ENCODE results near the gene GPAM.

Gene GPAM

GRCh38 chr10:112126901-112127300 is 56.7 kb downstream of the GPAM start:
- no peaks in the 10 kb centered on the region for H4K20me1 ChIP-seq (ENCODE audit: insufficient read depth)
- no peak overlapping the region for H3K4me3 ChIP-seq (IDR thresholded peaks at IDR 0.05; ENCODE audit: insufficient read depth, low read depth, low read length)
- no peaks in the 10 kb centered on the region for H3K4me1 ChIP-seq (ENCODE audit: low read depth, poor library complexity, severe bottlenecking)
- no peak overlapping the region for H3K27ac ChIP-seq
- no peak overlapping the region for H3K9ac ChIP-seq
- TF ChIP-seq CTCF (conservative IDR thresholded peaks at IDR 0.05; ENCODE audit: low read depth, low read length), result no peak
- no peaks in the 10 kb centered on the region for H3K79me2 ChIP-seq (ENCODE audit: insufficient read depth, low read depth)
- H2AFZ ChIP-seq (ENCODE audit: low read depth), result no peak overlapping the region
- H3K4me2 ChIP-seq, result no peak overlapping the region
- no peaks in the 10 kb centered on the region for H3K27me3 ChIP-seq (ENCODE audit: insufficient read depth, low read depth)
- H3K36me3 ChIP-seq (ENCODE audit: insufficient read depth), result no peaks in the 10 kb centered on the region

- Histone ChIP-seq H3K9ac (no peak overlapping the region), H3K27ac (no peak overlapping the region), H3K4me1 (ENCODE audit: low read depth, poor library complexity, severe bottlenecking) (no peaks in the 10 kb centered on the region), H4K20me1 (ENCODE audit: insufficient read depth) (no peaks in the 10 kb centered on the region), H3K4me3 (IDR thresholded peaks at IDR 0.05; ENCODE audit: insufficient read depth, low read depth, low read length) (no peak overlapping the region), H2AFZ (ENCODE audit: low read depth) (no peak overlapping the region), H3K36me3 (ENCODE audit: insufficient read depth) (no peaks in the 10 kb centered on the region), H3K4me2 (no peak overlapping the region), H3K27me3 (ENCODE audit: insufficient read depth, low read depth) (no peaks in the 10 kb centered on the region), H3K79me2 (ENCODE audit: insufficient read depth, low read depth) (no peaks in the 10 kb centered on the region)
- no peak for TF ChIP-seq CTCF (conservative IDR thresholded peaks at IDR 0.05; ENCODE audit: low read depth, low read length)
Observed at GRCh38 chr10:112126172-112126571, 57.4 kb downstream of the GPAM start.

DNA sequence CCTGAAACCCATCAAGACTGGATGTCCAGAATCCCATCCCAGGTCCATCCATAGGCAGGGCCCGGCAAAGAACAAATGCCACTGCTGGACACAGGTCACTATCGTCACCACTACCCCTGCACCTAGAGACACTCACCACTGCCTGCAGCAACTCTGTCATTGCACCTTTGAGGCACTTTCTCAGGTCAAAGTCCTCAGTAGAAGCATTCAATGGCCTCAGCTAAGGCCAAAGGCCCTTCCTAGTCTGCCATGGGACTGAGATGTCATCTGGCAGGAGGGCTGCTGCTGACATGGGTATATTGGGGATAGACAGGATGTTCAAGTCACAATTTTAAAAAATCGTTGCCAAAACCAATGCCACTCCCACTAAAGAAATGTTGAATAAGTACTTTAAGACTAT is 58.7 kb downstream of the GPAM start:
- Histone ChIP-seq H3K4me2 (no peak overlapping the region), H3K4me1 (ENCODE audit: low read depth, poor library complexity, severe bottlenecking) (no peaks in the 10 kb centered on the region), H3K27ac (no peak overlapping the region), H3K79me2 (ENCODE audit: insufficient read depth, low read depth) (no peaks in the 10 kb centered on the region), H2AFZ (ENCODE audit: low read depth) (no peak overlapping the region), H3K9ac (no peak overlapping the region), H3K27me3 (ENCODE audit: insufficient read depth, low read depth) (no peaks in the 10 kb centered on the region), H3K4me3 (IDR thresholded peaks at IDR 0.05; ENCODE audit: insufficient read depth, low read depth, low read length) (no peak overlapping the region), H3K36me3 (ENCODE audit: insufficient read depth) (no peaks in the 10 kb centered on the region), H4K20me1 (ENCODE audit: insufficient read depth) (no peaks in the 10 kb centered on the region)
- TF ChIP-seq CTCF (conservative IDR thresholded peaks at IDR 0.05; ENCODE audit: low read depth, low read length), result no peak

- no peak for TF ChIP-seq CTCF (conservative IDR thresholded peaks at IDR 0.05; ENCODE audit: low read depth, low read length)
- Histone ChIP-seq H3K4me1 (ENCODE audit: low read depth, poor library complexity, severe bottlenecking) (no peaks in the 10 kb centered on the region), H4K20me1 (ENCODE audit: insufficient read depth) (no peaks in the 10 kb centered on the region), H2AFZ (ENCODE audit: low read depth) (no peak overlapping the region), H3K27me3 (ENCODE audit: insufficient read depth, low read depth) (no peaks in the 10 kb centered on the region), H3K79me2 (ENCODE audit: insufficient read depth, low read depth) (no peaks in the 10 kb centered on the region), H3K9ac (no peak overlapping the region), H3K4me2 (no peak overlapping the region), H3K4me3 (IDR thresholded peaks at IDR 0.05; ENCODE audit: insufficient read depth, low read depth, low read length) (no peak overlapping the region), H3K36me3 (ENCODE audit: insufficient read depth) (no peaks in the 10 kb centered on the region), H3K27ac (no peak overlapping the region)
Observed at GRCh38 chr10:112122827-112123226, 60.7 kb downstream of the GPAM start.

GRCh38 chr10:112120491-112120890 is 63.1 kb downstream of the GPAM start:
- no peaks in the 10 kb centered on the region for H3K27me3 ChIP-seq (ENCODE audit: insufficient read depth, low read depth)
- no peak overlapping the region for H3K9ac ChIP-seq
- no peaks in the 10 kb centered on the region for H3K4me1 ChIP-seq (ENCODE audit: low read depth, poor library complexity, severe bottlenecking)
- H3K36me3 ChIP-seq (ENCODE audit: insufficient read depth), result no peaks in the 10 kb centered on the region
- no peaks in the 10 kb centered on the region for H4K20me1 ChIP-seq (ENCODE audit: insufficient read depth)
- H3K79me2 ChIP-seq (ENCODE audit: insufficient read depth, low read depth), result no peaks in the 10 kb centered on the region
- no peak overlapping the region for H2AFZ ChIP-seq (ENCODE audit: low read depth)
- no peak for TF ChIP-seq CTCF (conservative IDR thresholded peaks at IDR 0.05; ENCODE audit: low read depth, low read length)
- no peak overlapping the region for H3K4me2 ChIP-seq
- no peak overlapping the region for H3K4me3 ChIP-seq (IDR thresholded peaks at IDR 0.05; ENCODE audit: insufficient read depth, low read depth, low read length)
- no peak overlapping the region for H3K27ac ChIP-seq

Measured in KMS-11 (cell line).